IPS-18c (cell line): ENCODE measurements around the gene TRAP1.
"Not testable (repeated sequence)": the region's sequence is repeated elsewhere in the genome, so short reads cannot be mapped to it uniquely, and the experiment has no call there.

Source experiments
- H3K4me3 ChIP-seq: 2 replicates; pipeline ENCODE4 v1.7.0; 2013; ENCODE audit warnings: low read depth, mild to moderate bottlenecking, low read length, moderate library complexity; ENCODE audit not compliant: insufficient read depth
- H3K9me3 ChIP-seq: one replicate; pipeline ENCODE4 v1.6.1; 2013; ENCODE audit warnings: mild to moderate bottlenecking, low read length, moderate library complexity; ENCODE audit not compliant: control insufficient read depth, insufficient read depth

The TRAP1 gene

DNA sequence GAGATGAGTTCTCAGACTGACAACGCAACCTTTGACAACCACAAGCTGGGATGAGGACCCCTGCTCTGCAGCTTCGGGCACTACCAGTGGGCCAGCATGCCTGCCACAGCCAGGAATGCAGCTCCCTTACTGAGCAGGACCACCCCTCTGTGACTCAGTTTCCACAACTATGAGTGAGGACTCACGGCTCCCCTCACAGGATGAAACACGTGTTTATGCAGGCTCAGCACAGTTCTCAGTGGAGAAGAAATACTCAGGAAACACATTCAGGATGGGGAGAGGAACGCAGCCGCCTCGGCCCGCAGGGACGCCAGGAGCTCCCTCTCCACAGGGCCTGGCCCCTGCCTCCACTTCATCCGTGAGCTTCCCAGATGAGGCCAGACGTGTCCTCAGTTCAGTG is 48.7 kb downstream of the TRAP1 start:
- Histone ChIP-seq H3K4me3 (no peak overlapping the region), H3K9me3 (no peaks in the 10 kb centered on the region)

DNA sequence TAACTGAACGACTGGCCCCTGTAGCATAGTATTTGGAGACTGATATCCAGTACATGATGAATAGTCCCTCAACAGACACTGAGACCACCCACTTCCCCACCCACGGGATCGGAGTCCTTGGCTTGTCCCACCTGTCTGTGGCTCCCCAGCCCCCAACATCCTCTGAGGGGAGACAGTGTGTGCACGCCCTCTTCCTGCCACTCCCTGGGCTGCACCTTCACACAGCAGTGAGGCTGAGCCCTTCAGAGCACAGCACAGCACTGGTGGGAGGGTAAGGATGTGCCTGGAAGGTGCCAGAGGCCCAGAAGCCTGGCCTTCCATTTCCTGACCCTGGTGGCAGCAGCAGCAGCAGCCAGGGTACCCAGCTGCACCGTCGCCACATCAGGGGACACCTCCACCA is 51.8 kb downstream of the TRAP1 start:
- no peaks in the 10 kb centered on the region for H3K9me3 ChIP-seq
- no peak overlapping the region for H3K4me3 ChIP-seq

DNA sequence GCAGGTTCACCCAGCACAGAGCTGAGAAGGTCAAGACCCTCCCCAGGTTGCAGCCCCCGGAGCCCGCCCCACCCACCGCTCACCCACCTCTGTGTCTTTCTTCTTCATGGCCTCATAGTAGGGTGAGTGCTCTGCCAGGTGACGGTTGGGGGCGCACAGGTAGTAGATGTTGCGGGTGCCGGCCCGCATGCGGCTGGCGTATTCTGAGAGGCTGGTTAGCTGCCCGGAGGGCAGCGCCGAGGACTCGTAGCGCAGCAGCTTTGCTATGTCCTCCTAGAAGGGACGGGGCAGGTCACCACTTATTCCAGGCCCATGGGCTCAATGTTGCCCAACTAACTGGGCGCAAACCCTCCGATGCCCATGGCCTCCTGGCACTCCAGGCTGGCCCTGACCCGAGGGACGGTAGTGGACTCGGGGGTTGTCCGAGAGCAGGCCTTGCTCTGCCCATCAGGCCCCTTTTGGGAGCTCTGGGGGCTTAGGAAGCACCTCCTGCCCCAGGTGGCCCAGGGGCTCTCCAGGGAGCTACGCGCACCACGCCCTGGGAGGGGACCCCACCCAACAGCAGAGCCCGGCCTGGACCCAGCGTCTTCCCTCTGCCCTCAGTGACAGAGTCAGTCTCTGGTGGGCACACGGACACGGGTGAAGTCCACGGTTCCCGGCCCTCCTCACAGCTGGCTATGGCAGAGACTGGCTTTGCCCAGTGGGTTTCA is 53.0 kb downstream of the TRAP1 start:
- H3K4me3 ChIP-seq, result no peak overlapping the region
- H3K9me3 ChIP-seq, result no peaks in the 10 kb centered on the region

DNA sequence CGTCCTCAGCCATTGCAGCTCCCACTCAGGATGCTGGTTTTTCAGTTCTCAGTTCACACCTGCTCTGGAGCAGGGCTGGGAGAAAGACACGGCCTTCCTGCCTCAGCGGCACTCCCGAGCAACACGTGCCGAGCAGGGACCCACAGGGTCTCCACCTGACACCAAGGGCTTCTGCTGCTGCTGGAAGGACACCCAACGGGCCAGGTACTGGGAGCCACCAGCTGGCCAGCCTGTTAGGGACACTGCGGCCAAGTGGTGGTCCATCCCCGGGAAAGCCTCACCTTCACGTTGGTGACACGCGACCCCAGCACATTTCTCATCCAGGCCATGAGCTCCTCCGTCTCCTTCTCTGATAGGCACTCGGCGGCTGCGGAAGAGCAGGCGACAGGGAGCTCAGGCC is 54.7 kb downstream of the TRAP1 start:
- H3K9me3 ChIP-seq, result no peaks in the 10 kb centered on the region
- no peak overlapping the region for H3K4me3 ChIP-seq

DNA sequence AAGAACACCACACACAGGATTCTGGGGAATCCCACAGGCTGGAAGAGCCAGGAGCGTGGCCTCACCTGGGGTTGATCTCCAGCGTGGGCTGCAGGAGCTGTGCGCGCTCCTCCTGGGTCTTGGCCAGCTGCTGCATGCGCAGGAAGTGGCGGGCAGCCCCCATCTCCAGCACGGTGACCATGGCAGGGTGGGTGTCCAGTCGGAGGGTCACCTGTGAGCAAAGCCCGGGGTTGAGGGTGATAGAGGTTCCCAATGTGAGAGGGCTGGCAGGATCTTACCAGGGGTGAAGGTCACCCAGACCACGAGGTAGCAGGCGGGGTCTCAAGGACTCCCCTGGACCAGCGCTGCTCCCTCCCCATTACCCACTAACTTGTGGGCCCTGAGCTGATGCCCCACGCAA is 55.4 kb downstream of the TRAP1 start:
- H3K9me3 ChIP-seq, result no peaks in the 10 kb centered on the region

DNA sequence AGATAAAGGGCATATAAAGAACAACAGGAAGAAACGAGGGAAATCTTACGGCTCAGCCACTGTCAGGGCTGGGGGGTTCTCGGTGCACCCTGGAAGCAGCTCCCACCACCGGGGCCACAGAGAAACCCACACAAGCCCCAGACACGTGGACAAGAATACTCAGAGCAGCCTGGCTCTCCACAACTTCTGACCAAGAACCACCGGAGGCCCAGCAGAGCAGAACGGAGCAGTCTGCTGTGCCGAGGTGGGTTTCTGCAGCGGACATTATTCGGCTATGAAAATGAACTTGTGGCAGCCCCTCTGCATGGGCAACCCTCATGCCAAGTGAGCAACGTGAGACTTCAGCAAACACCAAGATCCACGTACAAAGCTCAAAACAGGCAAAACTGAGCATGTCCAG is 56.0 kb downstream of the TRAP1 start:
- no peaks in the 10 kb centered on the region for H3K9me3 ChIP-seq
- no peak overlapping the region for H3K4me3 ChIP-seq

More for the DNA sequence above, 55.4 kb downstream of the TRAP1 start:
- H3K4me3 ChIP-seq, result no peak overlapping the region

DNA sequence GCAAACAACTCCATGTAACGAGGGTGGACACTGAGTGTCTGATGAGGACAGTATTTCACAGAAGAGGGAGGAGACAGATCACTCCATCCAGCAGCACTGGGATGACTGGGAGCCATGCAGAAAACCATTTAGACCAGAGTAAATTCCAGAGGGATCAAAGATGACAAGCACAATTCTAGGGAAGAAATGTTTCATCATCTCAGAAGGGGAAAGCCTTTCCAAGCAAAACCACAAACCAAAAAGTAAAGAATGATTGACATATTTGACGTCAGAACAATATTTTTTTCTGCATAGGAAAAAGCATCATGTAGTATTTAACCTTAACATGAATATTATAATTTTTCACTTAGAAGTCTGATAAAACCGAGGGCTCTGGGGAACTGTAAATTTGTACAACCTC is 58.1 kb downstream of the TRAP1 start:
- no peak overlapping the region for H3K4me3 ChIP-seq
- no peaks in the 10 kb centered on the region for H3K9me3 ChIP-seq

DNA sequence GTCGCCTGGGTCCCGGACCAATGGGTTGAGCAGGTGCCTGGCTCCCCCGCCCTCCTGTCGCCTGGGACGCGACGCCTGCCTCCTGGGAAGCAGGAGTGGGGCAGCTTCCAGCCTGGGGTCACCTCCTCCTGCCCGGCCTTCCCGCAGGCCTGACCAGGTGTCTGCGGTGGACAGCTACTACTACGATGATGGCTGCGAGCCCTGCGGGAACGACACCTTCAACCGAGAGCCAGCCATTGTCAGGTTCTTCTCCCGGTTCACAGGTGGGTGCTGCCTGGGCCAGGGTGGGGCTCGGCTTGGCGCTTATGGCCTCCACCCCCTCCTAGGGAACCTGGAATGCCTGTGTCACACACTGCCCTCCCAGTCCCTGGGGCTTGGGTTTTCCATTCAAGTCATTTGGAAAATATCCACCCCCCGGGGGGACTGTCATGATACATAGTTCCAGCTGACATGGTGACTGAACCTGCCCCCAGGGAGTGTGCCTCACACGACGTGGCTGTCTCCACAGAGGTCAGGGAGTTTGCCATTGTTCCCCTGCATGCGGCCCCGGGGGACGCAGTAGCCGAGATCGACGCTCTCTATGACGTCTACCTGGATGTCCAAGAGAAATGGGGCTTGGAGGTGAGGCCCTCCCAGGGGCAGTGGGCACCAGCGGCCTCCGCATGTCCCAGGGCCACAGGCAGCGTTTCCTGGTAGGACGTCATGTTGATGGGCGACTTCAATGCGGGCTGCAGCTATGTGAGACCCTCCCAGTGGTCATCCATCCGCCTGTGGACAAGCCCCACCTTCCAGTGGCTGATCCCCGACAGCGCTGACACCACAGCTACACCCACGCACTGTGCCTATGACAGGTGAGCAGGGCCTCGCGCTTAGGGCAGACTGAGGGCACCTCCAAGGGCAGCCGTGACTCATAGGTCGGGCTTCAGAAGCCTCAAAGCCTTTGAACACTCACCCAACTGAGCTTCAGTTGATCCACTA is 60.5 kb downstream of the TRAP1 start:
- H3K4me3 ChIP-seq, result no peak overlapping the region
- H3K9me3 ChIP-seq, result no peaks in the 10 kb centered on the region

DNA sequence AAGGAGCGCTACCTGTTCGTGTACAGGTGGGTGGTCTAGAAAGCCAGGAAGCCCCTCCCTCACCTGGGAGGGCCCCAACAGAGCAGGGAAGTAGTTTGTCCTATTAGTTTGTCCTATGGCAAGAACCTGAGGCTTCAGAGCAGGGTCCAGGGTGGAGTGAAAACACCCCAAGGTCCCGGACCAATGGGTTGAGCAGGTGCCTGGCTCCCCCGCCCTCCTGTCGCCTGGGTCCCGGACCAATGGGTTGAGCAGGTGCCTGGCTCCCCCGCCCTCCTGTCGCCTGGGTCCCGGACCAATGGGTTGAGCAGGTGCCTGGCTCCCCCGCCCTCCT is 61.2 kb downstream of the TRAP1 start:
- H3K4me3 ChIP-seq, H3K9me3 ChIP-seq: not testable (repeated sequence)

DNA sequence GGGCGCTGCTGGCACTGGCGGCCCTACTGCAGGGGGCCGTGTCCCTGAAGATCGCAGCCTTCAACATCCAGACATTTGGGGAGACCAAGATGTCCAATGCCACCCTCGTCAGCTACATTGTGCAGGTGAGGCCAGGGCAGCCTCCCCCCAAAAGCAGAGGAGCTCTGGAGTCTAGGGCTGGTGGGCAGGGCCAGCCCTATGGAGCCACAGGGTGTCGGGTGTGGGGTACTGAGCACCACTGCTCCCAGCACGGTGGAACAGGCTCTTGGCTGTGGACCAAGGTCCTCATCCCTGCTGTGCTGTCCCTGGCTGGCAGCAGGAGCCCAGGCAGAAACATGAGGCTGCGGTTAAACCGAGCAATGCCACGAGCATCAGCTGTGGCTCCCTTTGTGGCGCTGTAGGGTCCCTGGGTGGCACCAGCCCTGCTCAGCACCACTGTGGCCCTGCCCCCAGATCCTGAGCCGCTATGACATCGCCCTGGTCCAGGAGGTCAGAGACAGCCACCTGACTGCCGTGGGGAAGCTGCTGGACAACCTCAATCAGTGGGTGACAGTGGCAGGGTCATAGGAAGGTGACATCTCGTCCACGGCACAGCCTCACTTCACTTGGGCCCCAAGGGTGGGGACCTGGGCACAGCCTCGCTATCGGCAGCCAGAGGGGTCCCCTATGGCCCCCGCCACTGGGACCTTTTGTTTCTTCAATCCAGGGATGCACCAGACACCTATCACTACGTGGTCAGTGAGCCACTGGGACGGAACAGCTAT is 61.7 kb downstream of the TRAP1 start:
- H3K9me3 ChIP-seq, result no peaks in the 10 kb centered on the region
- H3K4me3 ChIP-seq, result no peak overlapping the region

DNA sequence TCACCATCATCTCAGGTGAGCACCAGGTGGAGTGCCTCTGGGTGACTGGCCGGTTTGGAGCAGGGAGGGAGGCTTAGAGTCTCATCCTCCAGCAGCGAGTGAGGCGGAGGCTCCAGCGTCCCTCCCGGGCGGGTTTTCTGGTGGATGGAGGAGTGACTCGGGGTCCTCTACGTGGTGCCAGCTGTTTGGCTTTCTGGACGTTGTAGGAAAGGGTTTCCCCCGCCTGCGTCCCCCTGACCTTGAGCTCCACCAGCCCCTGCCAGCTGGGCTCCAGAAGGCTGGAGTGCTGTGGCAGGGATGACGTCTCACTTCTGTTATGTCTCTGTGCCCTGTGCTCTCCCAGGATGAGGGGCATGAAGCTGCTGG is 62.3 kb downstream of the TRAP1 start:
- H3K4me3 ChIP-seq, result no peak overlapping the region

DNA sequence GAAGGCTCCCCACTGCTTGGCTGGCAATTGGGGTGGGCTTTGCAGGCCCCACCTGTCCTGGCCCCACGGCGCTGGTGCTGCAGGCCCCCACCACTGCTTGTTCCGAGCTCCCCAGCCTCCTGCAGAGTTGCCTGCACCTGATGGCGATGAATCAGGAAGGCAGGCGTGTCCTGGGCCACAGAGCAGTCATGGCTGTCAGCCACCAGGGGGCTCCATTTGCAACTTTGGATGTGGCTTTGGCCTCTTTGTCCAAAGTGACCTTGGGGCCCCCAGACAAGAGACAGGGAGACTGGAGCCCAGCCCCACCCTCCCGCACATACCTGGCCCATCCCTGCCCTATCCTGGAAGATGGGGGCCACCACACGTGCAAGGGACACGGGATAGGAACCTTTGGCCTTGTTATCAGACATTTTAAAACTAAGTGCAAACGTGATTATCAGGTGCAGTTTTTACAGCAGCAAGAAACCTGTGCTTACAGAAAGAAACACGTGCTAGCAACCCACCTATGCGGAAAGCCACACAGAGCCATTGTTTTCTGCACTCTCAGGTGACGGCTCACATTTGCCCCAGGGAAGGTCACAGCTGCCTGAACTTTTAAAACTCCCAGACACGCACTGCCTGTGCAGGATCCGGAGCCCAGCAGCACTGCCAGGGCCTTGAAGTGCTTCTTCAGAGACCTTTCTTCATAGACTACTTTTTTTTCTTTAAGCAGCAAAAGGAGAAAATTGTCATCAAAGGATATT is 62.9 kb downstream of the TRAP1 start, which contains the start of gene DNASE1:
Gene DNASE1 (plus strand): TSS at position 443 of the 743 bp plus-strand sequence. CDS start 683 bp downstream, outside the sequence.
- no peak within 1 kb of the TSS for H3K4me3 ChIP-seq
- H3K9me3 ChIP-seq, result no peaks in the 10 kb centered on the region

More for the DNA sequence above, 62.3 kb downstream of the TRAP1 start:
- H3K9me3 ChIP-seq, result no peaks in the 10 kb centered on the region

DNA sequence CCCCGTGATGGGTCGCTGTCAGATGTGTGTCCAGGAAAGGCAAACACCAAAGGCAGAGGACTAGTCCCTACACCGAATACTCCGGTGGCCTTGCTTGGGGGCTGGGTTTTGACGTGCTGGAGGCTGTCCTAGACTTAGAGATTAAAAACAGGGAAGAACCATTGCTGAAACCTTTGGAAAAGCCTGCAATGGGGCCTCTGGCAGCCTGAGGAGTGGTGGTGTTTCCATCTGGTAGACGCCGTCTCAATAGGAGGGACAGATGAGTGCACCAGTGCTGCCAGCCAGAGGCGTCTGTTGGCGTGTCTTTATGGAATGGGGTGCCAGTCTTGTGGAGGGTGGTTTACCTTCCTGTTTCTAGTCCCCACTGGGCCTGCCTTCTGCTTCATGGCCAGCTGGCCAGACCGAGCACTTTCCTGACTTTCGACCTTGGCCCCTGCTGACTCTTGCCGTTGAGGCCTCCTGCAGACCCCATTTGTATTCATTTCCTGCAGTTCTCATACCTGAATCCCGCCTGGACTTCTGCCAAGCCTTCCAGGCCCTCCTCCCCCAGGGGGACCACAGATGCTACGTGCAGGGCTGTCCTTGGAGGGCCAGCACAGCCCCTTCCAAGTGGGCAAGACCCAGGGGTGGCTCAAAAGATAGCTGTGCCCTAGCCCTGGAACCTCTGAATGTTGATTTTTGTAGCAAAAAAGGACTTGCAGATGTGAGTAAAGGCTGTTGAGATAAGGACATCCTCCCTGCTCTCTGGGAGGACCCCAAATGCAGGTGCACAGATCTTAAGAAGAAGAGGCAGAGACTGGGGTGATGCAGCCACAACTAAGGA is 64.7 kb downstream of the TRAP1 start:
- no peak overlapping the region for H3K4me3 ChIP-seq
- H3K9me3 ChIP-seq, result no peaks in the 10 kb centered on the region

DNA sequence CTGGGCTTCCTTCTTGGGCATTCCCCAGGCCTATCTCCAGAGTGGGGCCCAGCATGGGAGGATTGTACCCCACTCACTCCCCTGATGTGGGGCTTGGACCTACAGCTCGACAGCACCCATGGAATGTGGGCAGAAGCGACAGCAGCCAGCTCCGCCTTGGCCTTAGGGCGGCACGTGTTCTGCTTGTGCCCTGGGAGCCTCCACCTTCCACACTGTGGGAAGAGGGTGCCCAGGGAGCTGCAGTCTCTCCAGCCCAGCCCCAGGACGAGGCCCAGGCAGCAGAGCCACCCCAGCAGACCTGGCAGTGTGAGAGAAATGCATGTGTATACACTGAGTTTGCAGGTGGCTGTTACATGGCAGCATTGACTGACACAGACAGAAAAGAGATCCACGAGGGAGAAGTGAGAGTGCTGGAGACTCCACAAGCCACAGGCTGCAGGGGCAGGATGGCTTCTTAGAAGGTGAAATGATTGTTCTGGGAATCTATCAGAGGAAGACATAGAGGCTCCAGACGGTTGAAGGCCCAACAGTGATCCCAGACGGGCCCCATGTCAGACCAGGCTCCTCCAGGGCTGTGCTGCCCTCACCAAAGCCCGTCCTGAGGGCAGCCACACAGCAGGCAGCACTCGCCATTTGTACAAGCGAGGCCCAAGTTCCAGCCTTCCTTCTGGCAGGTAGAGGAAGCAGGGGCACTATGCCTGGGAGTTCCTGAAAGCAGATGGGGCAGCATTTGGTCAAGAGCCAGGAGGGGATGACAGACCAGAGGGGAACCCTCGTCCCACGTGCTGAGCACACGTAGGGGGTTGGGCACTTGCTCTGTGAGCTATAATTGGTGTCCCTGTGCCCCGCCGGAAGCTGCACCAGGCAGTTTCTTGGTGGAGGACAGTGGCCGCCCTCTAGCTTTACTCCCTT is 65.6 kb downstream of the TRAP1 start:
- H3K9me3 ChIP-seq, result no peaks in the 10 kb centered on the region
- no peak overlapping the region for H3K4me3 ChIP-seq

DNA sequence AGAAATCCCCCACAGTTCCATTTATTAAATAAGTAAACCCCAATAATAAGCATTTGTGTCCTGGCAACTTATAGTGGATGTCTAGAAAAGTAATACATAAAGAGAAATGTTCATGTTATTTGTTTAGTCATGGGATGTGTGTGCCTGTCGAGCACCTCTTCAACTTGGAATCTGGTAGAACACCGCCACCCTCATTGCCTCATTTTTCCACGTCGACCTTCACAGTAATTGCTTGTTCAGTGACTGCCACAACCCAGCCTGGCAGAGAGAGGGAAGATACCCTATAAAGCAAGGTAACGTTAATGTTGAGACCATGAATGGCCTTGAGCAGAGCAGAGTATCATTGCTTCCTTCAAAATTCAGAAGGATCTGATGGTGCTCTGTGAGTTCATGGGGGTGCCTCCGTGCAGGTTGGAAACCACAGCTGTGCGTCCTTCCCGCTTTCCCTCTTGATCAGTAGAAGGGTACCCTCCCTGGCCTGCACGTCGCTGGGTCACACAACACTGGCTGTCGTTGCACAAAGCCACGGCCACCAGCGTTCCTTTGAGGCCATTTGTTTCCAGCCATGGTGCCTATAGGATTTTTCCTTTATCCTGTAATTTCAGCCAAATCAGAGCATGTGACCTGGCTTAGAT is 66.6 kb downstream of the TRAP1 start:
- H3K9me3 ChIP-seq, result no peaks in the 10 kb centered on the region
- no peak overlapping the region for H3K4me3 ChIP-seq
